PFSK-1 (cell line): ENCODE results near the gene XRRA1.

ENCODE experiments used
- POLR2AphosphoS5 ChIP-seq: IDR thresholded peaks from 2 replicates; pipeline ENCODE4 v1.6.1; 2012; ENCODE audit warnings: low read depth, mild to moderate bottlenecking, control low read depth, low read length, moderate library complexity
- TAF1 ChIP-seq: IDR thresholded peaks from 2 replicates; pipeline ENCODE4 v1.6.1; 2012; ENCODE audit warnings: low read length, control low read depth, borderline replicate concordance; ENCODE audit not compliant: insufficient read depth

GRCh38 chr11:74948546-74948897 is 369 bp downstream of the XRRA1 start:
- TF ChIP-seq TAF1 (no peak), POLR2AphosphoS5 (no peak)
